ENCODE results near the gene GTPBP8.

DNA sequence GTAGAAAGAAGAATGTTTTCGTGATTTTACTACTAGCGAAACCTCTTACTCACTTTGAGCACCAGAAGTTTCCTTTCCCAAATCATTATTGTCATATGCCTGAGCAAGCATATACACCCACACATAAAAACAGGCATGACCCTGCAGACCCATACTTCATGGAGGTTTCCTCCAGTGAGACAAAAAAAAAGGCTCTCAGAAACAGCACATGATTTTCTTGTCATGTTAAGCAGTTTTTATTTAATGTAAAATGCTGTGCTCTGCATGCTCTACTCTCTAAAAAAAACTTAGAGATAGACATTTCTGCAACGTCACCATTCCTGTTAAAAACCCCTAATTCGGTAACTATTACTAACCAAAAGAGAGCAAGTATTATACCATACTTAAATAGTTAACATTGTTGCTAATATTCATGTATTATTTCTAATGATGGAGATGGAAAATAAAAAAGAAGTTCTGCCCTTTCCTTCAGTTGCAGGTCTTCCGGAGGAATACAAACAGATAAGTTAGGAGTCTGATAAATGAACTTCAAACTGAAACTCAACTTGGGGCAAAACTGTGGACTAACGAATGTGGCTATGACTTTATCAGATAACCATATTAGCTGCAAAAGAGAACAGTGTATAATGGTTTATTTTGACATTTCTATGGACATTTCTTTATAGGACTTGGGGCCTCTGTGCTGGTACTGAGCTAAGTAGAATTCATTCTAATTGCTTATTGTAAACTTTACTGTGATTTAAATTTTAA, 31.8 kb upstream of the GTPBP8 start:
- TF ChIP-seq, protein P1, sequence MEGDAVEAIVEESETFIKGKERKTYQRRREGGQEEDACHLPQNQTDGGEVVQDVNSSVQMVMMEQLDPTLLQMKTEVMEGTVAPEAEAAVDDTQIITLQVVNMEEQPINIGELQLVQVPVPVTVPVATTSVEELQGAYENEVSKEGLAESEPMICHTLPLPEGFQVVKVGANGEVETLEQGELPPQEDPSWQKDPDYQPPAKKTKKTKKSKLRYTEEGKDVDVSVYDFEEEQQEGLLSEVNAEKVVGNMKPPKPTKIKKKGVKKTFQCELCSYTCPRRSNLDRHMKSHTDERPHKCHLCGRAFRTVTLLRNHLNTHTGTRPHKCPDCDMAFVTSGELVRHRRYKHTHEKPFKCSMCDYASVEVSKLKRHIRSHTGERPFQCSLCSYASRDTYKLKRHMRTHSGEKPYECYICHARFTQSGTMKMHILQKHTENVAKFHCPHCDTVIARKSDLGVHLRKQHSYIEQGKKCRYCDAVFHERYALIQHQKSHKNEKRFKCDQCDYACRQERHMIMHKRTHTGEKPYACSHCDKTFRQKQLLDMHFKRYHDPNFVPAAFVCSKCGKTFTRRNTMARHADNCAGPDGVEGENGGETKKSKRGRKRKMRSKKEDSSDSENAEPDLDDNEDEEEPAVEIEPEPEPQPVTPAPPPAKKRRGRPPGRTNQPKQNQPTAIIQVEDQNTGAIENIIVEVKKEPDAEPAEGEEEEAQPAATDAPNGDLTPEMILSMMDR (optimal IDR thresholded peaks at IDR 0.05 in 1 of 3, IDR thresholded peaks at IDR 0.05 in 1 of 3, conservative IDR thresholded peaks at IDR 0.05 in 1 of 3; ENCODE audit: extremely low read depth in 1 of 3, insufficient read depth in 2 of 3, low read length in 3 of 3), result no peak
- no peak for TF ChIP-seq EZH2 (IDR thresholded peaks at IDR 0.05; ENCODE audit: low read length)

Data from keratinocyte (primary cell).